GM12878 (cell line): Measurements from ENCODE around the gene FAM186B. TPM values are rescaled to one million over a fixed set of nuclear protein-coding genes. Genes with fewer than 3 reads are reported as not detected.

Experiments
- ATAC-seq: fragments of 200-7000 bp; cut with Tn5 transposase; 3 replicates; pipeline ENCODE4 v1.9.1; 2020; ENCODE audit warnings: mild to moderate bottlenecking, moderate library complexity
- BruUV-seq: library from RNA; stranded (reverse); fragments of 400-500 nt; replicated peaks from 2 replicates; lab custom pipeline; 2021; lab: Mats Ljungman, UMichigan
- CTCF ChIA-PET: fragments of 300-600 bp; sonication (Branson Sonifier 250); formaldehyde crosslinking; extraction: SDS; loops from one replicate; lab custom pipeline; 2021; ENCODE audit warnings: inconsistent platforms; lab: Yijun Ruan, JAX
- POLR2A ChIA-PET: fragments of 350-600 bp; formaldehyde crosslinking; extraction: SDS; loops from one replicate; lab custom pipeline; 2021; ENCODE audit warnings: inconsistent platforms; lab: Charles Lee
- RAD21 ChIA-PET: fragments of 300-600 bp; sonication (Branson Sonifier 250); formaldehyde crosslinking; loops from one replicate; lab custom pipeline; 2023; ENCODE audit warnings: antibody characterized with exemption; ENCODE audit not compliant: unreplicated experiment; lab: Charles Lee
- SMC1A ChIA-PET: fragments of 300-600 bp; sonication (Branson Sonifier 250); formaldehyde crosslinking; loops from one replicate; lab custom pipeline; 2023; ENCODE audit not compliant: unreplicated experiment, uncharacterized antibody; lab: Charles Lee
- DNase-seq: peaks from one replicate; pipeline ENCODE4 v3.0.0-alpha.2; 2011; ENCODE audit warnings: low read depth, low spot score
- FAIRE-seq: peaks from 3 replicates; lab custom pipeline; 2011; peaks lifted over from hg19 to GRCh38; lab: Jason Lieb, UNC
- H2AFZ ChIP-seq: 2 replicates; pipeline ENCODE4 v1.6.0; 2011; ENCODE audit warnings: low read depth, low read length, control low read depth; ENCODE audit not compliant: control insufficient read depth
- H3K27ac ChIP-seq: 2 replicates; pipeline ENCODE4 v1.5.1; 2011; ENCODE audit warnings: control low read depth; ENCODE audit not compliant: control insufficient read depth, insufficient read depth
- H3K27me3 ChIP-seq, 2 experiments: replicated peaks in 1 of 2; 2 replicates each; pipeline versions ENCODE4 v1.6.0 to v1.6.1; 2011; ENCODE audit warnings: low read length in 1 of 2; ENCODE audit not compliant: control insufficient read depth in 2 of 2, insufficient read depth in 2 of 2
- H3K36me3 ChIP-seq, 2 experiments: 2 replicates each; pipeline ENCODE4 v1.5.1; 2011; ENCODE audit warnings: low read length in 1 of 2; ENCODE audit not compliant: control insufficient read depth in 2 of 2, insufficient read depth in 2 of 2
- H3K4me1 ChIP-seq: 2 replicates; pipeline ENCODE4 v1.6.1; 2011; ENCODE audit warnings: mild to moderate bottlenecking, low read length, moderate library complexity, mixed read lengths; ENCODE audit not compliant: control insufficient read depth, insufficient read depth
- H3K4me2 ChIP-seq: 2 replicates; pipeline ENCODE4 v1.6.0; 2011; ENCODE audit warnings: control low read depth; ENCODE audit not compliant: control insufficient read depth, insufficient read depth
- H3K4me3 ChIP-seq: fragments of 200-600 bp; sonication (generic); 2 replicates; pipeline ENCODE4 v1.5.1; 2016
- H3K79me2 ChIP-seq: 2 replicates; pipeline ENCODE4 v1.6.0; 2011; ENCODE audit warnings: low read length; ENCODE audit not compliant: control insufficient read depth, insufficient read depth
- H3K9ac ChIP-seq: 2 replicates; pipeline ENCODE4 v1.8.0; 2011; ENCODE audit warnings: low read length, control low read depth, mixed read lengths; ENCODE audit not compliant: control insufficient read depth, insufficient read depth
- H3K9me3 ChIP-seq: replicated peaks from 3 replicates; pipeline ENCODE4 v1.5.1; 2011; ENCODE audit warnings: mild to moderate bottlenecking, low read length; ENCODE audit not compliant: control insufficient read depth, insufficient read depth
- H4K20me1 ChIP-seq: 2 replicates; pipeline ENCODE4 v1.6.0; 2011; ENCODE audit not compliant: control insufficient read depth, insufficient read depth
- IRF4 ChIP-seq: IDR thresholded peaks from 2 replicates; pipeline ENCODE4 v1.6.1; 2011; ENCODE audit warnings: low read depth, low read length
- SMAD5 ChIP-seq: IDR thresholded peaks from 2 replicates; pipeline ENCODE4 v1.6.1; 2016; ENCODE audit warnings: antibody characterized with exemption, low read depth
- YY1 ChIP-seq: IDR thresholded peaks from 2 replicates; pipeline ENCODE4 v1.6.1; 2011; ENCODE audit warnings: low read depth, mild to moderate bottlenecking, low read length
- WGBS: methylation state at CpG from one replicate; pipeline ENCODE4 v1.1.6; 2016; ENCODE audit warnings: low lambda C conversion rate; ENCODE audit not compliant: insufficient replicate concordance, insufficient coverage; ENCODE audit errors: missing lambda C conversion rate; 5-methylcytosine and 5-hydroxymethylcytosine counted together
- in situ Hi-C: fragments of 300-500 bp; cut with MboI; formaldehyde crosslinking; loops from 9 replicates; pipeline ENCODE4 v1.14.3; 2018; ENCODE audit warnings: mixed read lengths
- intact Hi-C: fragments of 100-400 bp; cut with micrococcal nuclease; formaldehyde crosslinking; loops from one replicate; pipeline ENCODE4 v1.14.2; 2022; ENCODE audit not compliant: unreplicated experiment
- polyA plus RNA-seq, 11 experiments: library from polyadenylated mRNA; depleted of rRNA in 4 of 11; unstranded in 6 of 11; stranded (reverse) in 5 of 11; fragments of >200 nt; fragmentation: Nextera tagmentation in 4 of 11; fragmentation: Illumina TruSeq in 1 of 11; extraction: Ambion mirVana in 4 of 11; extraction: Trizol in 1 of 11; gene quantifications; 1 replicate in 1 of 11; 2 replicates in 10 of 11; pipeline versions ENCODE4 v1.2.1 to v1.2.3, GENCODE V29; 2011 to 2016; ENCODE audit warnings: inconsistent platforms in 2 of 11, missing spikeins in 2 of 11, low read depth in 1 of 11
- total RNA-seq, 4 experiments: library from RNA; depleted of rRNA in 3 of 4; stranded (reverse); fragments of >200 nt in 3 of 4; fragmentation: Illumina TruSeq in 1 of 4; extraction: Trizol in 1 of 4; gene quantifications; 2 replicates each; pipeline versions ENCODE4 v1.2.1 to v1.2.3, GENCODE V29; 2013 to 2021
- TF ChIP-seq, protein P1 (sequence below): fragments of 450-650 bp; IDR thresholded peaks from 2 replicates; pipeline ENCODE4 v1.6.1; 2018; ENCODE audit warnings: mild to moderate bottlenecking, low read depth, moderate library complexity; ENCODE audit not compliant: partially characterized antibody

The FAM186B gene
- total and polyA plus RNA-seq, 10 of the 15 experiments (the other 5 are each of a cell fraction or from before 2014, with no cell fraction given): 0.13 to 0.79 (median 0.51) TPM

DNA sequence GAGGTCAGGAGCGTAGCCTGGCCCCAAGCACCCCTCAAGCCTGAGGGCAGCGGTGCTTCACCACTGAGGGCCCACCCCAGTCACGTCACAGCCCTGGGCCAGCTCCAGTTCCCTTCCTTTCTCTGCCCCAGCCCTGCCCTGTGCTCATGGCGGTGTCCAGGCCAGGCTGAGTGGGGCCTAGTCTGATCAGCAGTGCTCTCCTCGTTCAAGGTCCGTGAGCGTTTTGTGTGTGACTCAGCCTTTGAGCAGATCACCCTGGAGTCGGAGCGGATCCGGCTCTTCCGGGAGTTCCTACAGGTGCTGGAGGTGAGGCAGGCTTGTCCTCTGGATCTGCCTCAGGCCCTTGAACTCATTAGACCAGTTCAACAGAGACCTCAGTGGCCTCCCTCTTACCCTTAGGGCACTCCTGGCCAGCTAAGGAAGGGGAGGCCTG lies 36.9 kb upstream of the FAM186B start:
- DNase-seq: no peak
- intact Hi-C loops: no loop called here
- peaks cover 22 to 29% of the 10 kb centered on the region in 2 experiments for H3K36me3 ChIP-seq
- TF ChIP-seq IRF4: no peak
- TF ChIP-seq, protein P1, sequence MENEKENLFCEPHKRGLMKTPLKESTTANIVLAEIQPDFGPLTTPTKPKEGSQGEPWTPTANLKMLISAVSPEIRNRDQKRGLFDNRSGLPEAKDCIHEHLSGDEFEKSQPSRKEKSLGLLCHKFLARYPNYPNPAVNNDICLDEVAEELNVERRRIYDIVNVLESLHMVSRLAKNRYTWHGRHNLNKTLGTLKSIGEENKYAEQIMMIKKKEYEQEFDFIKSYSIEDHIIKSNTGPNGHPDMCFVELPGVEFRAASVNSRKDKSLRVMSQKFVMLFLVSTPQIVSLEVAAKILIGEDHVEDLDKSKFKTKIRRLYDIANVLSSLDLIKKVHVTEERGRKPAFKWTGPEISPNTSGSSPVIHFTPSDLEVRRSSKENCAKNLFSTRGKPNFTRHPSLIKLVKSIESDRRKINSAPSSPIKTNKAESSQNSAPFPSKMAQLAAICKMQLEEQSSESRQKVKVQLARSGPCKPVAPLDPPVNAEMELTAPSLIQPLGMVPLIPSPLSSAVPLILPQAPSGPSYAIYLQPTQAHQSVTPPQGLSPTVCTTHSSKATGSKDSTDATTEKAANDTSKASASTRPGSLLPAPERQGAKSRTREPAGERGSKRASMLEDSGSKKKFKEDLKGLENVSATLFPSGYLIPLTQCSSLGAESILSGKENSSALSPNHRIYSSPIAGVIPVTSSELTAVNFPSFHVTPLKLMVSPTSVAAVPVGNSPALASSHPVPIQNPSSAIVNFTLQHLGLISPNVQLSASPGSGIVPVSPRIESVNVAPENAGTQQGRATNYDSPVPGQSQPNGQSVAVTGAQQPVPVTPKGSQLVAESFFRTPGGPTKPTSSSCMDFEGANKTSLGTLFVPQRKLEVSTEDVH: no peak
- no peak for TF ChIP-seq YY1
- TF ChIP-seq SMAD5: no peak
- TF ChIP-seq, all 136 proteins: peak for 0
- H3K79me2 ChIP-seq: no peaks in the 10 kb centered on the region
- no peak overlapping the region for H3K27ac ChIP-seq
- no peaks in the 10 kb centered on the region for H3K4me1 ChIP-seq
- FAIRE-seq (no peak), ATAC-seq (no peak)
- SMC1A ChIA-PET: interaction anchor here (1.4 to 10.9 kb wide), 3 partner anchors 20 to 65 kb away, joined by 4 to 191 read pairs (median 4); partner anchors contain the start of gene FMNL3
- WGBS: 98% methylated on average over 11 of the region's 11 CpGs
- no peak overlapping the region for H2AFZ ChIP-seq
- no peak overlapping the region for H3K9ac ChIP-seq
- RAD21 ChIA-PET: interaction anchor here (1.3 to 6.4 kb wide), 2 partner anchors 9 to 64 kb away, joined by 4 to 107 read pairs; partner anchors contain the start of gene FMNL3
- H3K27me3 ChIP-seq: no peaks in the 10 kb centered on the region
- POLR2A ChIA-PET: interaction anchor here (2.3 kb wide), 1 partner anchor 61 kb away, joined by 10 read pairs; no protein-coding TSS in a partner anchor
- H4K20me1 ChIP-seq: no peaks in the 10 kb centered on the region
- in situ Hi-C loops: loop anchor here (5.0 to 10.0 kb wide), 2 partner anchors 65 to 192 kb away; partner anchors contain the start of gene FMNL3
- H3K4me3 ChIP-seq: no peak overlapping the region
- no peaks in the 10 kb centered on the region for H3K9me3 ChIP-seq
- no TSS peak for BruUV-seq
- H3K4me2 ChIP-seq: no peak overlapping the region
- CTCF ChIA-PET: interaction anchor here (1.1 to 20.4 kb wide), 2 partner anchors 67 to 196 kb away, joined by 3 to 486 read pairs; partner anchors contain the start of gene FMNL3
